MM.1S (cell line): Measurements from ENCODE around the gene SGSH.

Source experiments
- EZH2 ChIP-seq: fragments of 300-600 bp; sonication (generic); optimal IDR thresholded peaks from 2 replicates; pipeline ENCODE3; 2017; ENCODE audit warnings: low read depth, mild to moderate bottlenecking, antibody characterized with exemption, low read length, mixed read lengths
- TF ChIP-seq, protein P1 (sequence below): fragments of 300-600 bp; sonication (generic); IDR thresholded peaks from 2 replicates; pipeline ENCODE4 v1.5.1; 2016; ENCODE audit warnings: antibody characterized with exemption, low read length, mixed read lengths

DNA sequence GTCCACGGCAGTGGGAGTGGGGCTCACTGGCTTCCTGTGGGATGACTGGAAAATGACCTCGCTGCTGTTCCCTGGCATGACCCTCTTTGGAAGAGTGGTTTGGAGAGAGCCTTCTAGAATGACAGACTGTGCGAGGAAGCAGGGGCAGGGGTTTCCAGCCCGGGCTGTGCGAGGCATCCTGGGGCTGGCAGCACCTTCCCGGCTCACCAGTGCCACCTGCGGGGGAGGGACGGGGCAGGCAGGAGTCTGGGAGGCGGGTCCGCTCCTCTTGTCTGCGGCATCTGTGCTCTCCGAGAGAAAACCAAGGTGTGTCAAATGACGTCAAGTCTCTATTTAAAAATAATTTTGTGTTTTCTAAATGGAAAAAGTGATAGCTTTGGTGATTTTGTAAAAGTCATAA is 32.7 kb upstream of the SGSH start:
- TF ChIP-seq, protein P1, sequence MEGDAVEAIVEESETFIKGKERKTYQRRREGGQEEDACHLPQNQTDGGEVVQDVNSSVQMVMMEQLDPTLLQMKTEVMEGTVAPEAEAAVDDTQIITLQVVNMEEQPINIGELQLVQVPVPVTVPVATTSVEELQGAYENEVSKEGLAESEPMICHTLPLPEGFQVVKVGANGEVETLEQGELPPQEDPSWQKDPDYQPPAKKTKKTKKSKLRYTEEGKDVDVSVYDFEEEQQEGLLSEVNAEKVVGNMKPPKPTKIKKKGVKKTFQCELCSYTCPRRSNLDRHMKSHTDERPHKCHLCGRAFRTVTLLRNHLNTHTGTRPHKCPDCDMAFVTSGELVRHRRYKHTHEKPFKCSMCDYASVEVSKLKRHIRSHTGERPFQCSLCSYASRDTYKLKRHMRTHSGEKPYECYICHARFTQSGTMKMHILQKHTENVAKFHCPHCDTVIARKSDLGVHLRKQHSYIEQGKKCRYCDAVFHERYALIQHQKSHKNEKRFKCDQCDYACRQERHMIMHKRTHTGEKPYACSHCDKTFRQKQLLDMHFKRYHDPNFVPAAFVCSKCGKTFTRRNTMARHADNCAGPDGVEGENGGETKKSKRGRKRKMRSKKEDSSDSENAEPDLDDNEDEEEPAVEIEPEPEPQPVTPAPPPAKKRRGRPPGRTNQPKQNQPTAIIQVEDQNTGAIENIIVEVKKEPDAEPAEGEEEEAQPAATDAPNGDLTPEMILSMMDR = peak; percentile 52
- no peak for TF ChIP-seq EZH2
